Gastrocnemius medialis (tissue), 4 donors: ENCODE data around the gene CRYAA. TPM values are rescaled to one million over a fixed set of nuclear protein-coding genes. Genes with fewer than 3 reads are reported as not detected.

Experiments used
- ATAC-seq, 2 donors: fragments of 150-250 bp; one replicate each; pipeline ENCODE4 v1.9.1; 2016
- DNase-seq, 2 donors: peaks; one replicate each; pipeline ENCODE4 v3.0.0-alpha.2; 2019
- H3K27ac ChIP-seq, 4 donors: fragments of 200-600 bp; sonication (generic); 1 replicate in 1 of 4; 2 replicates in 3 of 4; pipeline ENCODE4 v1.5.1; 2016 to 2018; ENCODE audit warnings: mild to moderate bottlenecking in 2 of 4, moderate library complexity in 1 of 4
- H3K27me3 ChIP-seq, 3 donors: fragments of 200-600 bp; sonication (generic) in 2 of 3; 1 replicate in 1 of 3; 2 replicates in 2 of 3; pipeline versions ENCODE4 v1.5.1 to v1.6.0; 2016 to 2019; ENCODE audit warnings: mild to moderate bottlenecking in 1 of 3, moderate library complexity in 1 of 3
- H3K36me3 ChIP-seq, 2 donors: fragments of 200-600 bp; sonication (generic) in 1 of 2; one replicate each; pipeline ENCODE4 v1.5.1; 2017 to 2018
- H3K4me1 ChIP-seq, 2 donors: fragments of 200-600 bp; sonication (generic) in 1 of 2; one replicate each; pipeline ENCODE4 v1.5.1; 2016 to 2017; ENCODE audit warnings: mild to moderate bottlenecking in 2 of 2
- H3K4me3 ChIP-seq, 4 donors: fragments of 200-600 bp; sonication (generic) in 3 of 4; 1 replicate in 1 of 4; 2 replicates in 3 of 4; pipeline ENCODE4 v1.5.1; 2016 to 2019; ENCODE audit warnings: mild to moderate bottlenecking in 2 of 4
- H3K9me3 ChIP-seq, 3 donors: fragments of 200-600 bp; sonication (generic) in 2 of 3; 1 replicate in 1 of 3; 2 replicates in 2 of 3; pipeline ENCODE4 v1.5.1; 2016 to 2019
- CTCF ChIP-seq, 5 experiments: fragments of 450-650 bp in 3 of 5; fragments of 200-600 bp in 2 of 5; sonication (generic) in 2 of 5; IDR thresholded peaks in 4 of 5; conservative IDR thresholded peaks in 1 of 5; 1 replicate in 4 of 5; 2 replicates in 1 of 5; pipeline ENCODE4 v1.5.1; 2016 to 2019; ENCODE audit warnings: antibody characterized with exemption in 5 of 5, mild to moderate bottlenecking in 3 of 5, moderate library complexity in 3 of 5
- POLR2A ChIP-seq, 2 donors: fragments of 450-650 bp; IDR thresholded peaks; one replicate each; pipeline ENCODE4 v1.6.1; 2017; ENCODE audit warnings: antibody characterized with exemption in 2 of 2, mild to moderate bottlenecking in 2 of 2, moderate library complexity in 2 of 2
- in situ Hi-C, 4 donors: fragments of 200-750 bp; cut with MboI; loops; one replicate each; pipeline versions ENCODE4 v1.15.0 to v1.8.0; 2017; ENCODE audit warnings: low sequenced_read_pairs in 4 of 4
- intact Hi-C: fragments of 100-400 bp; cut with DNase I; formaldehyde crosslinking; loops from one replicate; pipeline ENCODE4 v1.15.1; 2023; ENCODE audit warnings: low total_unique reads
- total RNA-seq, 4 donors: library from RNA; depleted of rRNA; stranded (reverse); fragments of >200 nt; gene quantifications; one replicate each; pipeline versions ENCODE4 v1.1.0 to v1.2.3, GENCODE V29; 2016

The CRYAA gene
- total RNA-seq, 4 donors from 2014 or later: not detected

DNA sequence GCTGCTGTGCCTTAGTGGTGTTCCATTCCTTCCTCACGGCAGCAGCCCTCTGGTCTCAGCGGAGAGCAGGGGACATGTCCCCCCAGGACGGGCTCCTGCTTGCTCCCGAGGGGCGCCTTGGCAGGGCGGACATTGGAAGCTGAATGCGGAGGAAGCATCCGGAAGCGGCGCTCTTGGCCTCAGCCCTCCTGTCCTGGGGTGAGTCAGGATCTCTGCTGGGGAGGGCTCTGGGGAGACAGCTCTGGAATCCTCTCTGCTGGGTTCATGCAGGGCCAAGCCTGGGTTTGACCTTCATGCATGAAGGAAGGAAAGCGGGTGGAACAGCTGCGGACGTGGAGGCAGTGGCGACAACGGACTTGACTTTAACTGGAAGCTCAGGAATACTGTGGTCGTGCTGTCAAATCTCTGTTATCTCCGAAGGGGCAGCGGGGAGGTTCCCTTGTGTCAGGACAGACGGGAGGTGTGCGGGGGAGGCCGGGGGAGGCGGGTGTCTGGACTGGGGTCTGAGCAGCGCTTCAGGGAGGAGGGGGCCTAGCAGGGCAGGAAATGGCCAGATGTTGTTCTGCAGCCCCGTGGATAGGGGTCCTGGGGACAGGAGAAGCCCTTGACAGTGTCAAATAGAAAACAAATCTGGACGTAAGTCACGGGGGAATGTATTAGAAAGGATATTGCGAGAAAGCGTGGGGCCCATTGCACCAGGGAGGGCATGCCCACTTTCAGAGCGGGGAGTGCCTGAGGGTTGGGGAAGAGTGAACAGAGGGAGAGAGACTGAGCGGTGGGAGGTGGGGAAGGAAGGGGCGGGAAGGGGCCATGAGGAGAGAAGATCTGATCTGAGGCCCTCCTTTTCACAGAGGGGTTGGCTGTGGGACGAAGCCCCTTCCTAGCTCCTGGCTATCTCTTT lies 26.6 kb downstream of the CRYAA start:
- ATAC-seq (peak; percentile 61 to 72), DNase-seq (peak; percentile 30 to 56)
- no peaks in the 10 kb centered on the region for H3K36me3 ChIP-seq
- peaks cover 9 to 27% of the 10 kb centered on the region in 2 donors for H3K4me1 ChIP-seq
- H3K4me3 ChIP-seq: no peak overlapping the region
- peak overlapping the region in 3 of 4 donors; percentile 38 to 59 (median 50) for H3K27ac ChIP-seq
- peaks cover 30 to 37% (median 33%) of the 10 kb centered on the region in 3 donors for H3K27me3 ChIP-seq
- no peak for TF ChIP-seq POLR2A (IDR thresholded peaks at IDR 0.05)
- no peak for TF ChIP-seq CTCF (IDR thresholded peaks at IDR 0.05 in 4 of 5, conservative IDR thresholded peaks at IDR 0.05 in 1 of 5)
- intact Hi-C loops: no loop called here
- H3K9me3 ChIP-seq: no peaks in the 10 kb centered on the region
- in situ Hi-C loops: no loop called here

GRCh38 chr21:43196826-43197225 lies 28.0 kb downstream of the CRYAA start:
- peak; percentile 81 to 88 for ATAC-seq

DNA sequence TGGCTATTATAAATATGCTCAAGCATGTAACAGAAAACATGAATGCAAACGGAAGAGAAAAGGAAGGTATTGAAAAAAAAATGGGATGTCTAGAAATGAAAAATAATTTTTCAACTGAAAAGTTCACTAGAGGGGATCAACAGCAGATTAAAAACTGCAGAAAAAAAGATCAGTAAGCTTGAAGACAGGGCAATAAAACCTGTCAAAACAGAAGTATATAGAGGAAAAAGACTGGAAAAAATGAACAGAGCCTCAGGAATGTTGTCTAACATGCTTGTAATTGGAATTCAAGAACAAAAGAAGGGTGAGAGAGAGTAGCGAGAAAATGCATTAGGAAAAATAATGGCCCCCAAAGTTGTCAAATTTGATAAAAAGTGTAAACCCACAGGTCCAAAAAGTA lies 29.6 kb downstream of the CRYAA start:
- DNase-seq: no peak
- H3K9me3 ChIP-seq: peaks cover 0 to 5% (median 4%) of the 10 kb centered on the region in 3 donors
- H3K4me1 ChIP-seq: peaks cover 9 to 27% of the 10 kb centered on the region in 2 donors
- no peak for ATAC-seq
- peaks cover 20 to 37% (median 22%) of the 10 kb centered on the region in 3 donors for H3K27me3 ChIP-seq
- in situ Hi-C loops (no loop called here), intact Hi-C loops (no loop called here)
- no peak overlapping the region for H3K4me3 ChIP-seq
- H3K36me3 ChIP-seq: no peaks in the 10 kb centered on the region
- H3K27ac ChIP-seq: no peak overlapping the region
- no peak for TF ChIP-seq POLR2A (IDR thresholded peaks at IDR 0.05)
- no peak for TF ChIP-seq CTCF (IDR thresholded peaks at IDR 0.05 in 4 of 5, conservative IDR thresholded peaks at IDR 0.05 in 1 of 5)

More at GRCh38 chr21:43196826-43197225, 28.0 kb downstream of the CRYAA start:
- no peak overlapping the region for H3K4me3 ChIP-seq
- intact Hi-C loops (no loop called here), in situ Hi-C loops (no loop called here)
- peaks cover 0 to 5% (median 4%) of the 10 kb centered on the region in 3 donors for H3K9me3 ChIP-seq
- peaks cover 21 to 37% (median 27%) of the 10 kb centered on the region in 3 donors for H3K27me3 ChIP-seq
- peak overlapping the region in 1 of 4 donors; percentile 32 for H3K27ac ChIP-seq
- DNase-seq: peak; percentile 40 to 69
- no peaks in the 10 kb centered on the region for H3K36me3 ChIP-seq
- no peak for TF ChIP-seq CTCF (IDR thresholded peaks at IDR 0.05 in 4 of 5, conservative IDR thresholded peaks at IDR 0.05 in 1 of 5)
- TF ChIP-seq POLR2A (IDR thresholded peaks at IDR 0.05): no peak
- H3K4me1 ChIP-seq: peaks cover 9 to 27% of the 10 kb centered on the region in 2 donors

GRCh38 chr21:43201491-43201890 lies 32.7 kb downstream of the CRYAA start:
- no peak overlapping the region for H3K27ac ChIP-seq
- no peak overlapping the region for H3K4me3 ChIP-seq
- H3K9me3 ChIP-seq: peaks cover 0 to 5% (median 4%) of the 10 kb centered on the region in 3 donors
- in situ Hi-C loops: no loop called here
- ATAC-seq: no peak
- H3K27me3 ChIP-seq: peaks cover under 1 to 12% (median under 1%) of the 10 kb centered on the region in 3 donors
- intact Hi-C loops: no loop called here
- no peak for DNase-seq
- peaks cover 6 to 10% of the 10 kb centered on the region in 2 donors for H3K4me1 ChIP-seq
- no peaks in the 10 kb centered on the region for H3K36me3 ChIP-seq
- TF ChIP-seq CTCF (IDR thresholded peaks at IDR 0.05 in 4 of 5, conservative IDR thresholded peaks at IDR 0.05 in 1 of 5): no peak
- TF ChIP-seq POLR2A (IDR thresholded peaks at IDR 0.05): no peak
